Measurements from ENCODE around the gene UBA7. TPM values are rescaled to one million over a fixed set of nuclear protein-coding genes. Genes with fewer than 3 reads are reported as not detected.
A peak's percentile ranks its signal among the peaks of the same experiment; 100 is the strongest.
"Not testable (repeated sequence)": the region's sequence is repeated elsewhere in the genome, so short reads cannot be mapped to it uniquely, and the experiment has no call there.

UBA7 gene
- total RNA-seq, 1 donor from 2014 or later, result 162 TPM

DNA sequence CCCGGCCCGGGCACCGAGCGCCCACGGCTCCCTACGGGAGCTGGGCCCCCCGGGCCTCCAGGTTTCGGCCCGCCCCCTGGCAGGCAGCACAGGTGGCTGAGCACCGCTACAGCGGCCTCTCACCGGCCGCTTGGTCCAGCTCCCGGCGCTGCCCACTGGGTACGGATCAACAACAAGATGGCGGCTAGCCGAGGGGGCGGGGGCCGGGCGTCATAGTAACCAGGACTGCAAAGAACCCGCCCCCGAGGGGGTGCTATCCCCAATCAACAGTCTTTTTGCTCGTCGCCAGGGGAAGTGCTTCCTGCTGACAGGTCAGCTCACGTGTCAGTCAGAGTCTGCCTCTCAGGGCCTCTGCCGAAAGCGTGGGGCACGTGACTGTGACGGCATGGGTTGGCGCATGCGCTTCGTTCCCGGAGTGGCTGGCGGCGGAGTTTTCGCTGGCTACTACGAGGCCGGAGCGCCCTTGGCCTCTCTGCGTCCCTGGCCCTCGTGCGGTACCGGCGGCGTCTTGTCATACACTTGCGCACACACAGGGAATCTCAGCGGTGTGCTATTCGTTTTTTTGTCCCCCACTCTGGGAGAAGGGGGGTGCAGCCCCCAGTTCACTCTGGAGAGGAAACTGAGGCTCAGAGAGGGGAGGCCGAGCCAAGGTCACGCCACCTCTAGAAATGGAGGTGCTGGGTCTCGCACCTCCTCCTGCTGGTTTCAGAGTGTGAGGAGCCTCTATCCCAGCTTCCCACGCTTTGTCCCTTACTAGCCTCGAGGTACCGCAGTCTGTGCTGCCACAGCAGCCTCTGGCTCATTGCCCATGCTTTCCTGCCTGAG, 27.2 kb downstream of the UBA7 start, which contains the start of gene IP6K1:
Gene IP6K1 (minus strand): TSS at position 186 of the 825 bp plus-strand sequence. CDS start 38,502 bp downstream, outside the sequence.
- peak; percentile 100 for DNase-seq (ENCODE audit: low spot score)

- no peak for DNase-seq (ENCODE audit: low spot score)
These were observed 28.0 kb downstream of the UBA7 start for GRCh38 chr3:49785565-49786356.

DNA sequence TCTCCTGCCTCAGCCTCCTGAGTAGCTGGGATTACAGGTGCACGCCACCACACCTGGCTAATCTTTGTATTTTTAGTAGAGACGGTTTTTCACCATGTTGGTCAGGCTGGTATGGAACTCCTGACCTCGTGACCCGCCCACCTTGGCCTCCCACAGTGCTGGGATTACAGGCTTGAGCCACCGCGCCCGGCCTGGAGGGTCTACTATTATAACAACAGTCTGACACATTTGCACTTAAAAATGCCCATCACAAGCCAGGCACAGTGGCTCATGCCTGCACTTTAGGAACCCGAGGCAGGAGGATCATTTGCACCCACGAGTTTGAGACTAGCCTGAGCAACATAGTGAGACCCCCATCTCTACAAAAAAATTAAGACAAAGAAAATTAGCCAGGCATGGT, 31.5 kb downstream of the UBA7 start:
- not testable (repeated sequence) for DNase-seq (ENCODE audit: low spot score)

GRCh38 chr3:49781415-49782199, 32.1 kb downstream of the UBA7 start:
- no peak for DNase-seq (ENCODE audit: low spot score)

DNA sequence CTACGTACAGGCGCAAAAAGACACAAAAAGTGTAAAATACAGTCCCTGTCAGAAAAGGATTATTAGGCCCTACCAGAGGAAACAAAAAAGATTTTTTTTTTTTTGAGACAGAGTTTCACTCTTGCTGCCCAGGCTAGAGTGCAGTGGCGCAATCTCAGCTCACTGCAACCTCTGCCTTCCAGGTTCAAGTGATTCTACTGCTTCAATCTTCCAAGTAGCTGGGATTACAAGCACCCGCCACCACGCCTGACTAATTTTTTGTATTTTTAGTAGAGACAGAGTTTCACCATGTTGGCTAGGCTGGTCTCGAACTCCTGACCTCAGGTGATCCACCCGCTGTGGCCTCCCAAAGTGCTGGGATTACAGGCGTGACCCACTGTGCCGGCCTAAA, 32.8 kb downstream of the UBA7 start:
- not testable (repeated sequence) for DNase-seq (ENCODE audit: low spot score)

- DNase-seq (ENCODE audit: low spot score), result no peak
These were observed 33.4 kb downstream of the UBA7 start for GRCh38 chr3:49780080-49780974.

GRCh38 chr3:49779358-49780079, 34.2 kb downstream of the UBA7 start:
- DNase-seq (ENCODE audit: low spot score), result no peak

DNA sequence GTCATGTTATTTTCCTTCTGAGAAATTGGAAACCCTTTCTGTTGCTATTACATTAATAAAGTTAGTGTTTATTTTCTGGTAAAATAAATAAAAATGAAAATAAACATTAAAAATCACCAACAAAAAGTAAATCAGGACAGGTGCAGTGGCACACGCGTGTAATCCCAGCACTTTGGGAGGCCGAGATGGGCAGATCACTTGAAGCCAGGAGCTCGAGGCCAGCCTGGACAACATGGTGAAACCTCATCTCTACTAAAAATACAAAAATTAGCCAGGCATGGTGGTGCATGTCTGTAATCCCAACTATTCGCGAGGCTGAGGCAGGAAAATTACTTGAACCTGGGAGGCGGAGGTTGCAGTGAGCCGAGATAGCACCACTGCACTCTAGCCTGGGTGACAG, 37.7 kb downstream of the UBA7 start:
- not testable (repeated sequence) for DNase-seq (ENCODE audit: low spot score)

- no peak for DNase-seq (ENCODE audit: low spot score)
These were observed 38.2 kb downstream of the UBA7 start for GRCh38 chr3:49775538-49775937.

- DNase-seq (ENCODE audit: low spot score), result no peak
These were observed 41.0 kb downstream of the UBA7 start for GRCh38 chr3:49772703-49773102.

DNA sequence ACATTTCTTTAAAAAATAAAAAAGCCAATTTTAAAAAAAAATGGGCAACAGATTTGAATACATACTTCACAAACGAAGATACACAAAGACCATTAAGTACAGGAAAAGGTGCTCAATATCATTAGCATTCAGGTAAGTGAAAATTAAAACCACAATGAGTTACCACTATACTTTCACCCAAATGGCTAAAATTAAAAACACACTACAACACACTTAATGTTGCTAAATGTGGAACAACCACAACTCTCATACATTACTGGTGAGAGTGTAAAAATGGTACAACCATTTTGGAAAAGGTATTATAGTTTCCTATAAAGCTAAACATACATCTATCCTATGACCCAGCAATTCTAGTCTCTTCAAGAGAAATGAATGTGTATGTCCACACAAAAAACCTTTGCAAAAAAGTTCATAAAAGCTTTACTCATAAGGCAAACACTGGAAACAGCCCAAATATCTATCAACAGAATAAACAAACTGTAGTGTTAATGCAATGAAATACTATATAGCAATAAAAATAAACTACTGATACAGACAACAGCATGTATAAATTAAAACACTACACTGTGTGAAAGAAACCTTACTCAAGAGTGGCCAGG, 42.3 kb downstream of the UBA7 start:
- DNase-seq (ENCODE audit: low spot score), result no peak

GRCh38 chr3:49769926-49770325, 43.8 kb downstream of the UBA7 start:
- DNase-seq (ENCODE audit: low spot score), result no peak

DNA sequence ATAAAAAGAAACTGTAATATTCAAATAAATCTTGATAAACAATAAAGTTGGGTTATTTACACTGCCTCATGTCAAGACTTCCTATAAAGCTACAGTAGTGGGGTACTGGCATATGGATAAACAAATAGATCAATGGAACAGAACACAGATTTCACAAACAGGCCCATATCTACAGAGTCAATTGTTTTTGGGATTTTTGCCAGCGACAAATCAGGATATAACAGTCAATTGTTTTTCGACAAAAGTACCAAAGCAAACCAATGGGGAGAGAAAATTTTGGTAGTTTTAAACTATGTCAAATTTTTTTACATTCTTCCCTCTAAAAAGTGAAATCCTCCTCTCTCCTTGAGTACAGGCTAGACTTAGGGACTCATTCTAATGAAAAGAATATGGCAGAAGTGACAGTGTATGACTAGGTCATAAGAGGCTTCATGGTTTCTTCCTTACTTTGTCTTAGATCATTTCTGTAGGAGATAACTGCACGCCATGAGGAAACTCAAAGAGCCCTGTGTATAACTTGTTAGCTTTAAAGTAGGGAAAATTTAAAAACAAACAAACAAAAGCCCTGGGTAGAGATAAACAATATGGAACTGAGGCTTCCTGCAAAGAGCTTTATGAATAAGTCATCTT, 44.4 kb downstream of the UBA7 start:
- no peak for DNase-seq (ENCODE audit: low spot score)

DNA sequence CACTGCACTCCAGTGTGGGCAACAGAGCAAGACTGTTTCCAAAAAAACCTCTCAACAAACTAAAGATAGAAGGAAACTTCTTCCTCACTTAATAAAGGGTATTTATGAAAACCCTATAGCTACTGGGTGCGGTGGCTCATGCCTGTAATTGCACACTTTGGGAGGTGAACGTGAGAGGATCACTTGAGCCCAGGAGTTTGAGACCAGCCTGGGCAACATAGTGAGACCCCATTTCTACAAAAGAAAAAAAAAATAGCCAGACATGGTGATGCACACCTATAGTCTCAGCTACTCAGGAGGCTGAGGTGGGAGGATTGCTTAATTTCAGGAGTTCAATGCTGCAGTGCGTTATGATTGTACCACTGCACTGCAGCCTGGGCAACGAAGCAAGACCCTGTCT, 49.8 kb downstream of the UBA7 start:
- no peak for DNase-seq (ENCODE audit: low spot score)

DNA sequence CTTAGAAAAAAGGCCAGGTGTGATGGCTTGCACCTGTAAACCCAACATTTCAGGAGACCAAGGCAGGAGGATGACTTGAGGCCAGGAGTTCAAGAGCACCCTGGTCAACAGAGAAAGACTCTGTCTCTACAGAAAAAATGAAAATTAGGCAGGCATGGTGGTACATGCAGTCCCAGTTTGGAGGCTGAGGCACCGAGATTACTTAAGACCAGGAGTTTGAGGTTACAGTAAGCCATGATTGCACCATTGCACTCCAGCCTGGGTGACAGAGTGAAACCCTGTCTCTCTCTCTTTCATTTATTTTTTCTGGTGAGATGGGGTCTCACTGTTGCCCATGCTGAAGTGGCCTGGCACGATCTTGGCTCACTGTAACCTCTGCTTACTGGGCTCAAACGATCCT, 52.1 kb downstream of the UBA7 start:
- no peak for DNase-seq (ENCODE audit: low spot score)

DNA sequence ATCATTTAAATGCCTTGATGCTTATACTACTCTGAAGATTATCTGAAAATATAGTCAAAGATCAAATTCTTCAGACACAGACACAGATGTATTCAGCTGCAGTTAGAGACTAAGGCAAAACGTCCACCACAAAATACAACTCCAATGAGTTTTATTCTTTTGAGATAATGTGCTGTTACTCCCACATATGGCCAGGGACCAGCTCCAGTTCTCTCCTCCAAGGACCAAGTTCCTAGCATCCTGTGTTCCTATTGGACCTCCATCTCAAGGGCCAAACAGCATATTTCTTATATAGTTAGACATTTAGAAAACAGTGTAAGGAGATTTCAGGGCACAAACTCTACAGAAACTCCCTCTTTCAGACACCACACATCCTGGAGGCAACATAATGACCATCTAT, 54.5 kb downstream of the UBA7 start:
- no peak for DNase-seq (ENCODE audit: low spot score)

GRCh38 chr3:49757197-49757596, 56.6 kb downstream of the UBA7 start:
- DNase-seq (ENCODE audit: low spot score), result no peak

GRCh38 chr3:49756036-49756435, 57.7 kb downstream of the UBA7 start:
- no peak for DNase-seq (ENCODE audit: low spot score)
